HG03378 (cell line): ENCODE data around the gene GRAPL.
"Not testable (repeated sequence)": the region's sequence is repeated elsewhere in the genome, so short reads cannot be mapped to it uniquely, and the experiment has no call there.

Source experiments
- ATAC-seq: cut with Tn5 transposase; IDR thresholded peaks from one replicate; pipeline ENCODE4 v1.9.1; 2021; ENCODE audit warnings: mild to moderate bottlenecking, moderate library complexity; ENCODE audit not compliant: unreplicated experiment

The GRAPL gene

GRCh38 chr17:19127148-19127980 lies at the start of gene GRAPL:
Gene GRAPL, plus strand, starts transcription at chr17:19127589. Its CDS starts 31 bp downstream, at chr17:19127620.
- ATAC-seq = not testable (repeated sequence)

DNA sequence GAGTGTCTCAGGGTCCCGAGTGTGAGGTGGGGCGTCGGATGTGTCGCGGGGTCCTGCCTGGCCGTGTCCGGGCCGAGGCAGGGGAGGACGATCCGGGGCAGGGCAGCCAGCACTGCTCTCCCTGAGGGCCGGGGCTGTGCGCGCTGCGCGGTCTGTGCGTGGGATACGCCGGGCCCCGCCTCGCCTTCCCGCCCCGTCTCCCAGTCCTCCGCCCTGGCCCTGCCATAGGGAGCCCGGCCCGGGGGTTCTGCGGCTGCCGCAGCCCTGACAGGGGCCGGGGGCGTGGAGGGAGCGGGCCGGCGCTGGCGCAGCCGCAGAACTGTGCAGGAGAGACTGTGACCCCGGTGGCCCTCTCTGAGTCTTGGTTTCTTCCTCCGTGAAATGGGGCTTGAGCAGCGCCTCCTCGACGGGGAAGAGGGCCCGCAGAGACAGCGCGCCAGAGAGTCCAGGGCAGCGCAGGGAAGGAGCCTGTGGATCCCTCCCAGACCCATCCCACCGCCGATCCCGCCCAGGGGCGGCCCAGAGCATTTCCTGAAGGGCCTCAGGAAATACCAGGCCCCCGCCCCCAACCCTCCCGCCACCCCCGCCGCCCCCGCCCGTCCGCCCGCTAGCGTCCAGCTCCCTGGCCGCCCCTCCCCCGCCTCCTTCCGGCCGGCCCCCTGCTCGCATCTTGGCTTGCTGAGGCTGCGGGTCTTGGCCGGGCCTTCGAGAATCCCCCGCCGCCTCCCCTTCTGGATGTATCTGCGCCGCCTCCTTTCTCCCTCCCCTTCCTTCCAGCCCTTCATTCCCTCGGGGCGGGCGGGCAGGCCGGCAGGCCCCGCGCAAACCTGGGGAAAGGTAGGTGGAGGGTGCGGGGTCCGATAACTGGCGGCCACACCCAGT lies 38.3 kb upstream of the GRAPL start:
- not testable (repeated sequence) for ATAC-seq

DNA sequence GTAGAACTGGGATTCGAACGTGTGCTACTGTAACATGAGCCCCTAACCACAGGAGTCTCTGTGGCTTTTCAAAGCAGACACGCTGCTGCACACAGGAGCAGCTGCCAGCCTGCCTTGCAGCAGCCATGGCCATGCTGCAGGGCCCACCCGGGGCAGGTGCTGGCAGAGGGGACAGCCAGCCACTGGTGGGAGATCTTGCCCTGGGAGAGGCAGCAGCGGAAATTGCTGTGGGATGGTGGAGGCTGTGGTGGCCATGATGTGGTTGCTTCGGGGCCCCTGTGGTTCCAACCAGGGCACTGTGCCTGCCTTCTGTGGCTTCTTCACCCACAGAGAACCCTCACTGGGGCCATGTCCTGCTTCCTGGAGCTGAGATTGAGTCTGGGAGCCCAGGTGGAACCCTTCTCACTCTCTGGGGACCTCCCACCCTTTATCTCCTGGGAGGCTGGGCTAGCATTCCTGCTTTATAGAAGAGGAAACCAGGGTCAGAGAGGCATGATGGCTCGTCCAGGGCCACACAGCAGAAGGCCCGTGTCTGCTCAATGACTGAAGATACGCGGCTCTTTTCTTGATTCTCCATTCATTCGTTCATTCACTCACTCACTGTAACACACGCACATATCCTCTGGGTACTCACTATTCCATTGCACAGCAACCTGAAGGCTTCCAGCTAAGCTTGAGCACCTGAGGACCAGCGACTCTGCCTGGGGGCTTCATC lies 37.2 kb upstream of the GRAPL start:
- ATAC-seq = not testable (repeated sequence)

- not testable (repeated sequence) for ATAC-seq
Measured at GRCh38 chr17:19092737-19093683, 34.4 kb upstream of the GRAPL start.

DNA sequence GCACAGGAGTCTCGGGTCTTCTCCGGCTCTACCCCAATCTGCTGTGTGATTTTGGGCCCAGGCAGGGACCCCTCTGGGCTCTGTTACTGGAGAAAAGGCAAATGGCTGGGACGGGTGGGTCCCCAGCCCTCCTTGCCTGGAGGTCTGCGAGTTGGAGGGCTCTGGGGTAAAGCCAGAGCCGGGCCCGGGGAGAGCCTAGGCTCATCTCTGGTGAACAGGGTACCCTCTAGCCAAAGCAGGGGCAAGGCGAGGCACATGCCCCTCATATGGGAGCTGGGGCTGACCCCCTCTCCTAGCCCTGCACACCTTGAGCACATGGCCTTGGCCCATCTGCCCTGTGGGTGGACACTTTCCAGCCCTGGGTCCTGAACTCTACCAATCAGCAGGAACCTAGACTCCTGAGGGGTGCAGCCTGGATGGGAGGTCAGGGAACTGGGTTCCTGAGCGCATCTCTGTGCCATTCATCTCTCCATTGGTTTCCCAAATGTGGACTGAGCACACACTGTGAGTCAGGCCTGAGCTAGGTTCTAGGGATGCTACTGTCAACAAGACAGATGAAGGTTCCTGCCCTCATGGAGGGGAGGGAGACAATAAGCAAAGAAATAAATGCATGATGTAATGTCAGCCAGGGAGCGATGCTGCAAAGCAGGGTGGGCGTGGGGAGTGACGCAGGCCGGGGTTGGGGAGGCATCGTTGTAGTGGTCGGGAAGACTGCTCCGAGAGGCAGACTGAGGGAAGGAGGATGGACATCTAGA lies 33.5 kb upstream of the GRAPL start:
- not testable (repeated sequence) for ATAC-seq

DNA sequence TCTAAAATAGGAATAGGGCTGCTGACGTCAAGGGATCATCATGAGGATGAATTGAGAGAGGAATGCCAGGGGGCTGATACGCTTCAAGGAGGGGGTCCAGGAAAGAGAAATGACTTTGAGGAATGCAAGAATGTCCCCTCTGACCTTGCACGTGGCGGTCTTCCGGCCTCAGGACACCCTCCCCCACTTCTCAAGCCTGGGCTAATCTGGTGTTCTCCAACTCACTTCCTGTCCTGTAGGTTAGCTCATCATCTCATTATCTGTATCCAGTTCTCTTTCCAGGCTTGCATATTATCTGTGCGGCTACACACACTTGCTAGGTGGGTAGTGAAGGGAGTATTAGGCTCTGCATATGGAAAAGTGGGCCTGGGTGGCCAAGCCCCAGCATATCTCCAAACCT lies 18.9 kb upstream of the GRAPL start:
- ATAC-seq = not testable (repeated sequence)

GRCh38 chr17:19110189-19111097 lies 16.9 kb upstream of the GRAPL start:
- ATAC-seq = not testable (repeated sequence)

DNA sequence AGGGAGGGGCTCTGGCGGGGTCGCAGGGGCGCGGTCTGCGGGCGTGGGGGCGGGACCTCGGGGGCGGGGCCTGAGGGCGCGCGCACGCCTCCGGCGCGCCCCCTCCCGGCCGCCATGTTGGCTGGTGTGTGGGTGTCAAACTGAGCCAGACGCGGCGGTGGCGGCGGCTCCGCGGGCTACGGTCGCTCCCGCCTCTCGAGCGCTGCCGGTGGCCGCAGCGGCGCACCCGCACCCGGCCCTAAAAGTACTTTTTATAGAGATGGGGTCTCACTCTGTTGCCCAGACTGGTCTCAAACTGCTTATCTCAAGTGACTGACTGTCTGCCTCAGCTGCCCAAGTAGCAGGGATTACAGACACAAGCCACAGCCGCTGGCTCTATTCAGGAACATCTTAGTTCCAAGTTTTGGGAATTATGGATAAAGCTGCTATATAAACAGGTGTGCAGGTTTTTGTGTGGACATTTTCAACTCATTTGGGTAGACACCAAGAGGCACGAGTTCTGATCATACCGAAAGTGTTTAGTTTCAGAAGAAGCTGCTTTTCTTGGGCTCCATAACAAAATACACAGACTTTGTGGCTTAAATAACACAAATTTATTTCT lies 16.2 kb upstream of the GRAPL start:
- ATAC-seq = peak; percentile 47

DNA sequence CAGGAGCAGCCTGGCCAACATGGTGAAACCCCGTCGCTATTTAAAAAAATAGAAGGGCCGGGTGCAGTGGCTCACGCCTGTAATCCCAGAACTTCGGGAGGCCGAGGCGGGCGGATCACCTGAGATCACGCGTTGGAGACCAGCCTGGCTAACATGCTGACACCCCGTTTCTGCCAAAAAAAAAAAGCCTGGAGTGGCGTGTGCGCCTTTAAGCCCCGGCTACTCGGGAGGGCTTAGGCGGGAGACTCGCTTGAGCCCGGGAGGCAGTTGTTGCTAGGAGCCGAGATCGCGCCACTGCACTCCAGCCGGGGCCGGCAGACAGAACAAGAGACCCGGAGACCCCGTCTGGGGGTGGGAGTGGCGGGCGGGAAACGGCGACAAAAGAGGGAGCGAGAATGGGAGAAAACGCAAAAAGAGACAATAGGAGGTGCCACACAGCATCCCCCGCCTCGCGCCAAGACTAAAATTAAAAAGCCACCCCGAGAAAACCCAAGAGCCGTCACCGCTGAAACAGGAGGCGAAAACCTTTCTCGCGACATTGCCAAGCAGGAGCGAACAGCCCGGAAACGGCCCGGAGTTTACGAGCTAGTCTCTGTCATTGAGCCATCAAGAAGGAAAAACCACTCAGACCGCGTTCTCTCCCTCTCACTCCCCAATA lies 15.5 kb upstream of the GRAPL start:
- ATAC-seq = peak; percentile 35

DNA sequence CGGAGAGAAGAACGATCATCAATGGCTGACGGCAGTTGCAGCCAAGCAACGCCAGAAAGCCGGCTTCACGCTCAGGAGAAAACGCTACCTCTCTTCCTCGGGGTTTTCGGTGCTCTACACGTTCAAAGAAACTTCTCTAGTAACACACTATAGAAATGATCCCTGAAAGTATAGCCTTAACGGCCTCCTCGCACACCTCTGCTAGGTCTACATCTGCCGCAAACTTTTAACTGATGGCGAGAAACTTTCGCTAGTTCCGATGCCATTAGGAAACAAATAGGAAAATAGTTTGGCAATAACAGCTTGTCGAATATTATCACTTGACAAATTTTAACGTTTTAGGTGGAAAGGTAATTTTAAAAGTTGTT lies 14.9 kb upstream of the GRAPL start:
- ATAC-seq = not testable (repeated sequence)

DNA sequence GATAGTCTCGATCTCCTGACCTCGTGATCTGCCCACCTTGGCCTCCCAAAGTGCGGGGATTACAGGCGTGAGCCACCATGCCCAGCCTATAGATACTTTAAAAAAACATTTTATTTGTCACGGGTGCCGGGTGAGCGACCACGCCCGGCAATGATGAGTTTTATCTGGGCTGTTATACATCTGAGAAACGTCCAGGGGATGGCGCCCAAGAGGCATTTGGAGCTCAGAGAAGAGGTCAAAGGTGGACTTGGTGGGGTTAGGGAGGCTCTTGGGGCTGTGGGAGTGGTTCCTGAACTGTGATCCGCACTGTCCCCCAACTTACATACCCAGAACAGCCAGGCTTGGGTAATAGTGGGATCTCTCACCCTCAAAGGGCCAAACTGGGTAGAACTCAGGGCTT lies 8.7 kb upstream of the GRAPL start:
- peak; percentile 50 for ATAC-seq

GRCh38 chr17:19125289-19125688 lies 2.1 kb upstream of the GRAPL start:
- ATAC-seq = not testable (repeated sequence)

- ATAC-seq = not testable (repeated sequence)
Measured at GRCh38 chr17:19129500-19129899, 2.1 kb downstream of the GRAPL start.

DNA sequence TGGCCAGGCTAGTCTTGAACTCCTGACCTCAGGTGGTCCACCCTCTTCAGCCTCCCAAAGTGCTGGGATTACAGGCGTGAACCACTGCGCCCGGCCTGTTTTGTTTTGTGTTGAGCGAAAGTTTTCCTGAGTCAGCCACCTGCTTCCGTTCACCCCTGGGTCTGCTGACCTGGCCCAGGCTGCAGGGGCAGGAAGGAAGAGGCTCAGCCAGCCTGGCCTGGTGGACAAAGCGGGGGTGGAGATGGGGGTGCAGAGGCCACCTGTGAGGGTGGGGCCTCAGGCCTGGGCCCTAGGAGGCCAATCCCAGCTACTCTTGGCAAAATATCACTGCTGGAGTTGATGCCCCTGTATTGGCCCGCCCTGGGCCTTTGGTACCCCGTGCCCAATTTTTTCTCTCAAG lies 3.7 kb downstream of the GRAPL start:
- ATAC-seq = not testable (repeated sequence)

DNA sequence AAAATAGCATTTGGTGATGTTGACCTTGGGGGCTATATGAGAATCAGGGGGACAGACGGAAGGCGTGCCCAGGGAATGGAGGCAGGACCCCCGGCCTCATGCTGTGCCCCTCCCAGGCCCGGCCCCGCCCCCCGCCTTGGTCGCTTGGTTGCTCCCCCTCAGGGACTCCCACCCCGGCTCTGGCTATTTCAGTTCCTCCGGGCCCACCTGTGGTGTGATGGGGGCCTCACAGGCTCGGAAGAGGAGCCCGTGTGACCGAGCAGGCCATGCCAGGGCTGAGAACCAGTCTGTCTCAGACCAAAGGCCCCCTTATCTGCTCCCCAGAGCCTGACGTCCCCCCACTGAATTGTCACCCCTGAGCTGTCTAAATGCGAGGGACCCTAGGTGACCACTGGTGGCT lies 4.4 kb downstream of the GRAPL start:
- ATAC-seq = not testable (repeated sequence)

GRCh38 chr17:19133793-19134192 lies 6.4 kb downstream of the GRAPL start:
- ATAC-seq = not testable (repeated sequence)

GRCh38 chr17:19135391-19135790 lies 8.0 kb downstream of the GRAPL start:
- not testable (repeated sequence) for ATAC-seq
